Measurements from ENCODE around the gene NRAS.

NRAS gene

GRCh38 chr1:114700036-114700600, 16.5 kb downstream of the NRAS start:
- no peak for TF ChIP-seq ZNF677 (tag by site-specific recombination; IDR thresholded peaks at IDR 0.05)
- no peak for TF ChIP-seq ZFP69B (tag by site-specific recombination; IDR thresholded peaks at IDR 0.05)
- no peak for TF ChIP-seq ZNF19 (tag by site-specific recombination; IDR thresholded peaks at IDR 0.05; ENCODE audit: low read depth)
- no peak for TF ChIP-seq INSM2 (tag by site-specific recombination; IDR thresholded peaks at IDR 0.05)
- TF ChIP-seq ZNF513 (tag by site-specific recombination; IDR thresholded peaks at IDR 0.05) = no peak
- no peak for TF ChIP-seq ZNF16 (tag by site-specific recombination; IDR thresholded peaks at IDR 0.05; ENCODE audit: low read depth)
- no peak for TF ChIP-seq ZNF146 (tag by site-specific recombination; IDR thresholded peaks at IDR 0.05)
- no peak for TF ChIP-seq ZSCAN4 (tag by site-specific recombination; IDR thresholded peaks at IDR 0.05)
- no peak for TF ChIP-seq ZNF37A (tag by site-specific recombination; IDR thresholded peaks at IDR 0.05)
- no peak for TF ChIP-seq ZNF830 (tag by site-specific recombination; IDR thresholded peaks at IDR 0.05; ENCODE audit: low read depth)
- TF ChIP-seq PRDM4 (tag by site-specific recombination; IDR thresholded peaks at IDR 0.05) = no peak
- no peak for TF ChIP-seq ZNF549 (tag by site-specific recombination; IDR thresholded peaks at IDR 0.05)
- TF ChIP-seq ZEB2 (tag by site-specific recombination; IDR thresholded peaks at IDR 0.05) = no peak
- no peak for TF ChIP-seq FEZF1 (tag by site-specific recombination; IDR thresholded peaks at IDR 0.05)
- no peak for TF ChIP-seq YY1 (tag by site-specific recombination; IDR thresholded peaks at IDR 0.05)
- CTCF ChIA-PET = interaction anchor here (1.4 kb wide), 1 partner anchor 354 kb away, joined by 5 read pairs; no protein-coding TSS in a partner anchor
- Histone ChIP-seq H3K4me1 (ENCODE audit: control insufficient read depth, insufficient read depth, low read length) (no peaks in the 10 kb centered on the region), H3K36me3 (ENCODE audit: control insufficient read depth in 2 of 2, insufficient read depth in 1 of 2, low read length in 2 of 2) (peaks cover 0 to 4% of the 10 kb centered on the region in 2 experiments; a peak in 1 of 3 replicates), H3K27ac (ENCODE audit: extremely low read depth, low read depth, low read length) (no peak overlapping the region), H3K9me3 (ENCODE audit: control insufficient read depth, insufficient read depth, low read depth, low read length) (no peaks in the 10 kb centered on the region), H3K4me3 (ENCODE audit: low read depth, low read length) (no peak overlapping the region)
- POLR2A ChIA-PET = interaction anchor here (1.2 kb wide), 1 partner anchor 30 kb away, joined by 3 read pairs; the partner anchor contains the start of gene DENND2C

GRCh38 chr1:114696810-114697209, 19.8 kb downstream of the NRAS start:
- no peak overlapping the region for H3K4me3 ChIP-seq (ENCODE audit: low read depth, low read length)
- no peaks in the 10 kb centered on the region for H3K9me3 ChIP-seq (ENCODE audit: control insufficient read depth, insufficient read depth, low read depth, low read length)
- POLR2A ChIA-PET = no interaction called here
- no peaks in the 10 kb centered on the region for H3K36me3 ChIP-seq (ENCODE audit: control insufficient read depth in 2 of 2, insufficient read depth in 1 of 2, low read length in 2 of 2)
- CTCF ChIA-PET = no interaction called here
- no peak overlapping the region for H3K27ac ChIP-seq (ENCODE audit: extremely low read depth, low read depth, low read length)
- no peaks in the 10 kb centered on the region for H3K4me1 ChIP-seq (ENCODE audit: control insufficient read depth, insufficient read depth, low read length)
- TF ChIP-seq ZNF174 (tag by site-specific recombination; IDR thresholded peaks at IDR 0.05) (no peak), PRDM4 (tag by site-specific recombination; IDR thresholded peaks at IDR 0.05) (no peak), ZNF350 (tag by site-specific recombination; IDR thresholded peaks at IDR 0.05) (no peak), ZNF488 (tag by site-specific recombination; IDR thresholded peaks at IDR 0.05) (no peak), ZNF626 (tag by site-specific recombination; IDR thresholded peaks at IDR 0.05) (no peak), ZNF777 (tag by site-specific recombination; IDR thresholded peaks at IDR 0.05; ENCODE audit: borderline replicate concordance) (no peak), ZNF76 (tag by site-specific recombination; IDR thresholded peaks at IDR 0.05; ENCODE audit: borderline replicate concordance, low read depth) (no peak), ZNF280C (tag by site-specific recombination; IDR thresholded peaks at IDR 0.05) (no peak)
